Upper lobe of left lung (tissue), 4 donors: ENCODE results near the gene ATP1A2.

Source experiments
- CTCF ChIP-seq, 6 experiments: fragments of 450-650 bp in 4 of 6; fragments of 200-600 bp in 2 of 6; sonication (generic) in 2 of 6; IDR thresholded peaks; one replicate each; pipeline ENCODE4 v1.5.1; 2016 to 2019; ENCODE audit warnings: antibody characterized with exemption in 6 of 6
- EP300 ChIP-seq, 4 donors: sonication (generic); formaldehyde crosslinking; IDR thresholded peaks; one replicate each; pipeline ENCODE4 v1.5.1; 2017; ENCODE audit warnings: antibody characterized with exemption in 4 of 4, control low read depth in 2 of 4
- POLR2A ChIP-seq, 4 donors: fragments of 450-650 bp; IDR thresholded peaks; one replicate each; pipeline ENCODE4 v1.5.1; 2016 to 2017; ENCODE audit warnings: antibody characterized with exemption in 4 of 4, mild to moderate bottlenecking in 2 of 4
- POLR2AphosphoS5 ChIP-seq, 2 donors: sonication (generic); formaldehyde crosslinking; IDR thresholded peaks; one replicate each; pipeline ENCODE4 v1.5.1; 2017; ENCODE audit warnings: antibody characterized with exemption in 2 of 2

DNA sequence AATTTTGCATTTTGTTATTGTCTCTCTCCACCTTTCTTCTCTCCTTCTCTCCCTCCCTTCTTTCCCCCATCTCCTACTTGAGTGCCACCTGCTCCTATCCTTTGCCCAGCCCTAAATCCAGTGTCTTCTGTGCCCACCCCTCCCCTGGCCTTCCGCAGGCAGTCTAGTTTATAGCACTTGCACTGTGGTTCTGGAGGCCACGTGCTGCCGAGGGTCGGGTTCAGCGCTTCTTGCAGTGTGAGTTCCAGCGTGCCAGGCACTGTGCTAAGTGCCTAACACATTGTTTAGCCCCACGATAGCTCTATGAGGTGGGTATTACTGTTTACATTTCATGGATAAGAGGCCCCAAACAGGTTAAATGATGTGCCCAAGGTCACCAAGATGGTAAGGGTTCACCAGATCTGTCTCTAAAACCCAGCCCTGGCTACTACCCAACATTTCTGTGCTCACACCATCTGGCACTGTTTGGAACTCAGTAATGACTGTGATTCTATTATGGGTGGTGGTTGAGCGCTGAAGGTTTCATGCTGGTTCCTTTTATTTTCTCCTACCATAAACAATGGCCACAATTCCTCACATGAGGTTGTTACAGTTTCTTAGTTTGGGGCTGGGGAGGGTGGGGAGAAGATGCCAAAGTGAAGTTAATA lies 21.8 kb downstream of the ATP1A2 start:
- TF ChIP-seq POLR2AphosphoS5 (IDR thresholded peaks at IDR 0.05) (no peak), POLR2A (IDR thresholded peaks at IDR 0.05) (no peak), CTCF (IDR thresholded peaks at IDR 0.05) (no peak), EP300 (IDR thresholded peaks at IDR 0.05) (no peak)
